Keratinocyte (primary cell): Measurements from ENCODE around the gene KIF1C.

Experiments
- CTCF ChIP-seq, 3 experiments: IDR thresholded peaks in 1 of 3; conservative IDR thresholded peaks in 1 of 3; optimal IDR thresholded peaks in 1 of 3; 2 replicates in 2 of 3; 3 replicates in 1 of 3; pipeline versions ENCODE3 to v1.5.1; 2011; ENCODE audit warnings: low read length in 3 of 3, mild to moderate bottlenecking in 3 of 3, moderate library complexity in 2 of 3, control low read depth in 1 of 3, inconsistent platforms in 1 of 3; ENCODE audit not compliant: insufficient read depth in 2 of 3; ENCODE audit errors: extremely low read depth in 1 of 3
- EZH2 ChIP-seq: IDR thresholded peaks from one replicate; pipeline ENCODE4 v1.6.1; 2012; ENCODE audit warnings: inconsistent platforms, mild to moderate bottlenecking, low read length, moderate library complexity

- TF ChIP-seq CTCF (optimal IDR thresholded peaks at IDR 0.05 in 1 of 3, IDR thresholded peaks at IDR 0.05 in 1 of 3, conservative IDR thresholded peaks at IDR 0.05 in 1 of 3; ENCODE audit: extremely low read depth in 1 of 3, insufficient read depth in 2 of 3, low read length in 3 of 3) (no peak), EZH2 (no peak)
Observed at GRCh38 chr17:4971826-4972225, 25.9 kb upstream of the KIF1C start.
